SK-N-SH (cell line): ENCODE results near the gene PRAME.

Experiments used
- CTCF ChIP-seq: fragments of 200-600 bp; sonication (generic); IDR thresholded peaks from 2 replicates; pipeline ENCODE4 v1.6.1; 2017; ENCODE audit warnings: antibody characterized with exemption, mild to moderate bottlenecking, moderate library complexity
- ELF1 ChIP-seq: IDR thresholded peaks from 2 replicates; pipeline ENCODE4 v1.4.0; 2012
- EZH2phosphoT487 ChIP-seq: fragments of 200-600 bp; sonication (generic); IDR thresholded peaks from 2 replicates; pipeline ENCODE4 v1.6.1; 2017; ENCODE audit warnings: low read depth, mixed run types, mild to moderate bottlenecking, antibody characterized with exemption, moderate library complexity, borderline replicate concordance
- MXI1 ChIP-seq: IDR thresholded peaks from 2 replicates; pipeline ENCODE4 v1.6.1; 2012; ENCODE audit warnings: mild to moderate bottlenecking, low read depth, low read length, improper control_type of control experiment
- YY1 ChIP-seq: IDR thresholded peaks from 2 replicates; pipeline ENCODE4 v1.4.0; 2012; ENCODE audit warnings: low read depth, mild to moderate bottlenecking
- TF ChIP-seq, protein P1 (sequence below): IDR thresholded peaks from 2 replicates; pipeline ENCODE4 v1.4.0; 2012; ENCODE audit warnings: low read depth

GRCh38 chr22:22548910-22549309, 10.2 kb downstream of the PRAME start:
- TF ChIP-seq CTCF (no peak), YY1 (no peak), EZH2phosphoT487 (no peak), ELF1 (no peak), MXI1 (no peak)
- TF ChIP-seq, protein P1, sequence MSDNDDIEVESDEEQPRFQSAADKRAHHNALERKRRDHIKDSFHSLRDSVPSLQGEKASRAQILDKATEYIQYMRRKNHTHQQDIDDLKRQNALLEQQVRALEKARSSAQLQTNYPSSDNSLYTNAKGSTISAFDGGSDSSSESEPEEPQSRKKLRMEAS = no peak
